ENCODE measurements around the gene UBE2E2. TPM values are rescaled to one million over a fixed set of nuclear protein-coding genes. Genes with fewer than 3 reads are reported as not detected.

The UBE2E2 gene
- total RNA-seq, 1 donor from 2014 or later: 13.9 TPM

DNA sequence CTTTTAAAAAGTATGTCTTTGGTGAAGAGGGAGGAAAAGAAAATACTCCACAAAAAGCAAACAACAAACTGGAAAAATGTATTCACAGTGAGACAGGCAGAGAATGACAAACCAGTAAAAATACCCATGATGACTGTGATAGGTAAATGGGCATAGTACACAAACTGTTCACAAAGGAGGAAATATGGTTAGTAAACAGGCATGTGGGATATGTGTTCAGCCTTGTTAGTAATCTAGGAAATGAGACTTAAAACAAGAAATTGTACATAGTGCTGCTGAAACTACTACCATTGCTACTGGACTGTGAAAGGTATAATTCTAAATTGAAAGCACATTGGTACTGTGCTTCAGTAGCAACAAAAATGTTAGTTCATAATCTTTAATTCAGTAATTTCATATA lies 50.1 kb downstream of the UBE2E2 start:
- no peak for DNase-seq (ENCODE audit: low spot score)
- no peaks in the 10 kb centered on the region for H3K9me3 Mint-ChIP-seq
- no peak overlapping the region for H3K4me3 Mint-ChIP-seq
- intact Hi-C loops (cut with micrococcal nuclease): no loop called here
- H3K4me1 Mint-ChIP-seq (ENCODE audit: low read depth): no peaks in the 10 kb centered on the region
- H3K27me3 Mint-ChIP-seq (ENCODE audit: insufficient read depth): no peaks in the 10 kb centered on the region
- H3K36me3 Mint-ChIP-seq (ENCODE audit: low read depth): no peaks in the 10 kb centered on the region
- H3K27ac Mint-ChIP-seq: no peak overlapping the region

DNA sequence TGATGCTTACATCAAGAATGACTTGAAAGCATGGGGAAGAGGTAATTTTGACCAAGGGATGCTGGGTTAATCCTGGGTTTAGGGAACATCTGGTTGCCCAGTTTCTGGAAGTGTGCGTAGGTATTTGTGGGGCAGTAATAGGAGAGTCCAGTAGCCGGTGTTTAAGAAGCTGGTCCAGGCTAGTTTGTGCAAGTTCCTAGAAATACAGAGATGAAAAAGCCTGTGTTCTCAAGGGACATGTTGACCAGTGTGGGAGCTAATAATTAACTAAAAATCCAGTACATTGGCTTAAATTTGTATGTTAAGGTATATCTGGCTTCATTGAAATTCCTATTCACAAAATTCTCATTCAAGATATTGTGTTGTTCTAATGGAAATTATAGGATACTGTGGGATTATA lies 51.2 kb downstream of the UBE2E2 start:
- H3K27ac Mint-ChIP-seq: no peak overlapping the region
- no peaks in the 10 kb centered on the region for H3K36me3 Mint-ChIP-seq (ENCODE audit: low read depth)
- H3K4me1 Mint-ChIP-seq (ENCODE audit: low read depth): no peaks in the 10 kb centered on the region
- no peak for DNase-seq (ENCODE audit: low spot score)
- intact Hi-C loops (cut with micrococcal nuclease): no loop called here
- no peak overlapping the region for H3K4me3 Mint-ChIP-seq
- H3K9me3 Mint-ChIP-seq: no peaks in the 10 kb centered on the region
- no peaks in the 10 kb centered on the region for H3K27me3 Mint-ChIP-seq (ENCODE audit: insufficient read depth)

DNA sequence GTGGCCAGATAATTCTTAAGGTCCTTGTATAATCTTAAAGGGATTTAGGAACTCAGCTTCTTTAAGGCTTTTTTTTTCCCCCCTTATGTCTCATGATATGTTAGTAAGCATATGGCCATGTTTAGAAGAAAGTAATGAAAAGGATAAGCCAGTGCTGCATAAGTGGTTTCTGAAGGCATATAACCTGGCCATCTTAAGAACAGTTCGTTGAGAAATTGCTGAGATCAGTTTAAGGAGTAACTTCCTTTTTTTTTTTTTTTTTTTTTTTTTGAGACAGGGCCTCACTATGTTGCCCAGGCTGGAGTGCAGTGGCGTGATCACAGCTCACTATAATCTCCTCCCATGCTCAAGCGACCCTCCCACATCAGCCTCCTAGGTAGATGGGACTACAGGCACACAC lies 51.7 kb downstream of the UBE2E2 start:
- DNase-seq (ENCODE audit: low spot score): no peak
- Mint-ChIP-seq H3K4me1 (ENCODE audit: low read depth) (no peaks in the 10 kb centered on the region), H3K27me3 (ENCODE audit: insufficient read depth) (no peaks in the 10 kb centered on the region), H3K36me3 (ENCODE audit: low read depth) (no peaks in the 10 kb centered on the region), H3K27ac (no peak overlapping the region), H3K9me3 (no peaks in the 10 kb centered on the region), H3K4me3 (no peak overlapping the region)
- intact Hi-C loops (cut with micrococcal nuclease): no loop called here

- H3K27me3 Mint-ChIP-seq (ENCODE audit: insufficient read depth): no peaks in the 10 kb centered on the region
- DNase-seq (ENCODE audit: low spot score): no peak
- no peak overlapping the region for H3K27ac Mint-ChIP-seq
- intact Hi-C loops (cut with micrococcal nuclease): no loop called here
- no peaks in the 10 kb centered on the region for H3K36me3 Mint-ChIP-seq (ENCODE audit: low read depth)
- no peaks in the 10 kb centered on the region for H3K4me1 Mint-ChIP-seq (ENCODE audit: low read depth)
- no peaks in the 10 kb centered on the region for H3K9me3 Mint-ChIP-seq
- H3K4me3 Mint-ChIP-seq: no peak overlapping the region
These were observed 53.8 kb downstream of the UBE2E2 start for GRCh38 chr3:23256741-23257435.

- H3K9me3 Mint-ChIP-seq: no peaks in the 10 kb centered on the region
- intact Hi-C loops (cut with micrococcal nuclease): no loop called here
- no peaks in the 10 kb centered on the region for H3K36me3 Mint-ChIP-seq (ENCODE audit: low read depth)
- H3K27ac Mint-ChIP-seq: no peak overlapping the region
- H3K27me3 Mint-ChIP-seq (ENCODE audit: insufficient read depth): no peaks in the 10 kb centered on the region
- H3K4me1 Mint-ChIP-seq (ENCODE audit: low read depth): no peaks in the 10 kb centered on the region
- no peak overlapping the region for H3K4me3 Mint-ChIP-seq
- DNase-seq (ENCODE audit: low spot score): no peak
These were observed 55.0 kb downstream of the UBE2E2 start for GRCh38 chr3:23258110-23258509.

DNA sequence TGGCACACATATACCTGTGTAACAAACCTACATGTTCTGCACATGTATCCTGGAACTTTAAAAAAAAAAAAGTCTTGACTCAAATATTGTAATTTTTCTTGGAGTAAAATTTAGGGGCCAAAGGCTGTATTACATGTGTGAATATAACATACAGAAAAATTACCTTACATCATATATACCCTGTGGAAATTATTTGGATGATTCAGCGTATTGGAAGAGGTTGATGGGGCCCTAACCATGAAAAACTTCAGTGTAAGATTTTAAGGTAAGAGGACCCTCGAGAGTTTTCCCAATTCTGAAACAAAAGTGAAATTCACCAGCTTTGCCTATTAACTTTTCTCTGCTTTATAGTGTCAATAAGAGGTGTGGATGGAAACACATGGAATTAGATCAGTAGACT lies 56.4 kb downstream of the UBE2E2 start:
- Mint-ChIP-seq H3K36me3 (ENCODE audit: low read depth) (no peaks in the 10 kb centered on the region), H3K9me3 (no peaks in the 10 kb centered on the region), H3K4me1 (ENCODE audit: low read depth) (no peaks in the 10 kb centered on the region), H3K4me3 (no peak overlapping the region), H3K27me3 (ENCODE audit: insufficient read depth) (no peaks in the 10 kb centered on the region), H3K27ac (no peak overlapping the region)
- DNase-seq (ENCODE audit: low spot score): no peak
- intact Hi-C loops (cut with micrococcal nuclease): no loop called here

DNA sequence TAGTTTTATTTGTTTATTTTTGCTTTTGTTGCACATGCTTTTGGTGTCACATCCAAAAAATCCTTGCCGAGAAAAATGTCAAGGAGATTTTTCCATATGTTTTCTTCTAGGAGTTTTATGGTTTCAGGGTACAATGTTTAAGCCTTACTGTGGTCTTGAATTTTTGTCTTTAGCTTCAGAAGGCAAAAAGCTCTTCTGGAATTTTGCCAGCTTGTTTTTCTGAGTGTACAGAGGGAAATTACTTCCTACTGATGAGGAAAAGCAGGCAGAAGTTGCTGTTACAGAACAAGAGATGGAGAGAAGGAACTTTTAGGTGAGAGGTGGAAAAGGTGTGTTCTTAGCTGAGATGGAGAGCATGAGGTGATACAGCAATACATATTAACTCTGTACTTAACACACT lies 59.6 kb downstream of the UBE2E2 start:
- Mint-ChIP-seq H3K9me3 (no peaks in the 10 kb centered on the region), H3K4me1 (ENCODE audit: low read depth) (no peaks in the 10 kb centered on the region), H3K27ac (no peak overlapping the region), H3K36me3 (ENCODE audit: low read depth) (no peaks in the 10 kb centered on the region), H3K4me3 (no peak overlapping the region), H3K27me3 (ENCODE audit: insufficient read depth) (no peaks in the 10 kb centered on the region)
- DNase-seq (ENCODE audit: low spot score): no peak
- intact Hi-C loops (cut with micrococcal nuclease): no loop called here

DNA sequence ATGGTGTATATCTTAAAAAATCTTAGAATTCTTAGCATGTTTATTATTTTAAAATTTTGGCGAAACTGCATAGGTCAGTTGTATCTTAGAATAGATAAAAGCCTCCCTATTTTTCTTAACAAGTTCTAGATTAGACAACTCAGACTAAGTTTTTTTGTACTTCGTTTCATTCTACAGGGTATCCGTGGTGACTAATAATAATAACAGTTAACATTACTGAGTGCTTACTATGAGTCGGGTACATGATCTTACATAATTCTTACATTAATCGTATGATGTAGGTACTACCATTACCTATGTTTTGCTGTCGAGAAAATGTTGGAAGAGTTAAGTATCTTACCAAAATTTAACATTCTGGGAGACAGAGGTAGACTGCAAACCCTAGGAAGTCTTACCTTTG lies 60.7 kb downstream of the UBE2E2 start:
- Mint-ChIP-seq H3K4me1 (ENCODE audit: low read depth) (no peaks in the 10 kb centered on the region), H3K27ac (no peak overlapping the region), H3K9me3 (no peaks in the 10 kb centered on the region), H3K36me3 (ENCODE audit: low read depth) (no peaks in the 10 kb centered on the region), H3K4me3 (no peak overlapping the region), H3K27me3 (ENCODE audit: insufficient read depth) (no peaks in the 10 kb centered on the region)
- no peak for DNase-seq (ENCODE audit: low spot score)
- intact Hi-C loops (cut with micrococcal nuclease): no loop called here

DNA sequence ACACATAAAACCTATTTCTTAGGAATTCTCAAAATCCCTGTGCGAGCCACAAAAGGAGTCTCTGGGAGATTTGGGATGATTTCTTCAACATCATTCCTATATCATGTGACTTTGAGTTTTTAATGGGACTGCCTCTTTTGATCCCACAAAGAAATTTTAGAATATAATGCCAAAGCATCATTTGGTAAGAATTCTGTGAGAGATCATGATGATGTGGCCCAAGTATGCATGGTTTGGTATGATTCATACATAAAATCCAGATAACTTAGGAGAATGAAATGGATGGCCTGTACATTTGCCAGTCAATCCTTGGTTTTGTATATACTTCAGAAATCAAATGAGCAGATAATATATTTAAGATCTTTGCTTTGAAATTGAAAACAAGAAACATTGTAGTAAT lies 61.3 kb downstream of the UBE2E2 start:
- H3K27ac Mint-ChIP-seq: no peak overlapping the region
- no peak for DNase-seq (ENCODE audit: low spot score)
- H3K27me3 Mint-ChIP-seq (ENCODE audit: insufficient read depth): no peaks in the 10 kb centered on the region
- no peaks in the 10 kb centered on the region for H3K9me3 Mint-ChIP-seq
- H3K4me1 Mint-ChIP-seq (ENCODE audit: low read depth): no peaks in the 10 kb centered on the region
- H3K4me3 Mint-ChIP-seq: no peak overlapping the region
- intact Hi-C loops (cut with micrococcal nuclease): no loop called here
- no peaks in the 10 kb centered on the region for H3K36me3 Mint-ChIP-seq (ENCODE audit: low read depth)

GRCh38 chr3:23270423-23270822 lies 67.3 kb downstream of the UBE2E2 start:
- no peaks in the 10 kb centered on the region for H3K4me1 Mint-ChIP-seq (ENCODE audit: low read depth)
- intact Hi-C loops (cut with micrococcal nuclease): no loop called here
- peaks cover 9% of the 10 kb centered on the region for H3K9me3 Mint-ChIP-seq
- no peaks in the 10 kb centered on the region for H3K27me3 Mint-ChIP-seq (ENCODE audit: insufficient read depth)
- H3K4me3 Mint-ChIP-seq: no peak overlapping the region
- no peak overlapping the region for H3K27ac Mint-ChIP-seq
- H3K36me3 Mint-ChIP-seq (ENCODE audit: low read depth): no peaks in the 10 kb centered on the region
- DNase-seq (ENCODE audit: low spot score): no peak

DNA sequence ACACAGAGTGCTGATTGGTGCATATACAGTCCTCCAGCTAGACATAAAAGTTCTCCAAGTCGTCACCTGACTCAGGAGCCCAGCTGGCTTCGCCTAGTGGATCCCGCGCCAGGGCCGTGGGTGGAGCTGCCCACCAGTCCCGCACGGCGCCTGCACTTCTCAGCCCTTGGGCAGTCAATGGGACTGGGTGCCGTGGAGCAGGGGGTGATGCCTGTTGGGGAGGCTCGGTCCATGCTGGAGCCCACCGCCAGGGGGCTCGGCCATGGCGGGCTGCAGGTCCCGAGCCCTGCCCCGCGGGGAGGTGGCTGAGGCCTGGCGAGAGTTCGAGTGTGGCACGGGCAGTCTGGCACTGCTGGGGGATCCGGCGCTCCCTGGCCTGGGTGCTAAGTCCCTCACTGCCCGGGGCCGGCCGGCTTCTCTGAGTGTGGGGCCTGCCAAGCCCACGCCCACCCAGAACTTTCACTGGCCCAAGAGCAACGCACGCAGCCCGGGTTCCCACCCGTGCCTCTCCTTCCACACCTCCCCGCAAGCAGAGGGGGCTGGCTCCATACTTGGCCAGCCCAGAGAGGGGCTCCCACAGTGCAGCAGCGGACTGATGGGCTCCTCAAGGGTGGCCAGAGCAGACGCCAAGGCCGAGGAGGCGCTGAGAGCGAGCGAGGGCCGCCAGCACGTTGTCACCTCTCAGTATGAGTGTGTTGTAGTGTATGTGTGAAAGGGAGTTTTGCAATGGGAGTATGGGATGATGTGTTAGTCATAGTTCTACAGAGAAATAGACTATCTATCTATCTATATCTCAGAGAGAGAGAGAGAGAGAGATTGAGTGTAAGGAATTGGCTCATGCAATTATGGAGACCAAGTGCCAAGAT lies 69.0 kb downstream of the UBE2E2 start:
- Mint-ChIP-seq H3K4me1 (ENCODE audit: low read depth) (no peaks in the 10 kb centered on the region), H3K36me3 (ENCODE audit: low read depth) (no peaks in the 10 kb centered on the region), H3K4me3 (no peak overlapping the region), H3K27ac (no peak overlapping the region), H3K9me3 (peaks cover 9% of the 10 kb centered on the region), H3K27me3 (ENCODE audit: insufficient read depth) (no peaks in the 10 kb centered on the region)
- intact Hi-C loops (cut with micrococcal nuclease): no loop called here
- no peak for DNase-seq (ENCODE audit: low spot score)

DNA sequence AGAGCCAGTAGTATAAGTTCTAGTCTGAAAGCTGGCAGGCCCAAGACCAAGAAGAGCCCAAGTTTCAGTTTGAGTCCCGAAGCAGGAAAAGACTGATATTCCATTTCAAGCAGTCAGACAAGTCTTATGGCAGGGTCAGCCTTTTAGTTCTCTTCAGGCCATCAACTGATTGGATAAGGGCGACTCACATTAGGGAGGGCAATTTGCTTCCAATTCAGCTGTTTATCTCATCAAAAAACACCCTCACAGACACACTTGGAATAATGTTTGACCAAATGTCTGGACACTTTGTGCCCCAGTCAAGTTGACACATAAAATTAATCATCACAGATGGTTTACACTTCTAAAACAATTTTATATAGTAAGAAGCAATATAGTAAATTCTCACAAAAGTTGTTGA lies 69.7 kb downstream of the UBE2E2 start:
- H3K4me1 Mint-ChIP-seq (ENCODE audit: low read depth): no peaks in the 10 kb centered on the region

GRCh38 chr3:23275061-23275460 lies 71.9 kb downstream of the UBE2E2 start:
- H3K27ac Mint-ChIP-seq: no peak overlapping the region
- DNase-seq (ENCODE audit: low spot score): no peak
- intact Hi-C loops (cut with micrococcal nuclease): no loop called here
- peaks cover 9% of the 10 kb centered on the region for H3K9me3 Mint-ChIP-seq
- H3K36me3 Mint-ChIP-seq (ENCODE audit: low read depth): no peaks in the 10 kb centered on the region
- no peaks in the 10 kb centered on the region for H3K27me3 Mint-ChIP-seq (ENCODE audit: insufficient read depth)
- no peak overlapping the region for H3K4me3 Mint-ChIP-seq
- H3K4me1 Mint-ChIP-seq (ENCODE audit: low read depth): no peaks in the 10 kb centered on the region

More for the DNA sequence above, 69.7 kb downstream of the UBE2E2 start:
- H3K27me3 Mint-ChIP-seq (ENCODE audit: insufficient read depth): no peaks in the 10 kb centered on the region
- peaks cover 9% of the 10 kb centered on the region for H3K9me3 Mint-ChIP-seq
- no peak overlapping the region for H3K27ac Mint-ChIP-seq
- H3K36me3 Mint-ChIP-seq (ENCODE audit: low read depth): no peaks in the 10 kb centered on the region
- intact Hi-C loops (cut with micrococcal nuclease): no loop called here
- no peak overlapping the region for H3K4me3 Mint-ChIP-seq
- no peak for DNase-seq (ENCODE audit: low spot score)

Measured in activated T-helper 1 cell treated with anti-CD3 and anti-CD28 coated beads, Interleukin-12 subunit alpha, Interleukin-12 subunit beta, Interleukin-2, Interleukin-4 antibody, amounts not matched to agents 30 ng/mL and 10 ng/mL and 1 ng/mL, durations not matched to agents 14 hours and 24 hours and 36 hours (primary cell).